Right lobe of liver (tissue), 4 donors: ENCODE results near the gene PDZD2.
"Not testable (repeated sequence)": the region's sequence is repeated elsewhere in the genome, so short reads cannot be mapped to it uniquely, and the experiment has no call there.

ENCODE experiments used
- CTCF ChIP-seq, 4 donors: fragments of 200-600 bp in 3 of 4; fragments of 450-650 bp in 1 of 4; IDR thresholded peaks; one replicate each; pipeline versions ENCODE4 v1.5.1 to v1.8.0; 2016 to 2022; ENCODE audit warnings: antibody characterized with exemption in 4 of 4, mild to moderate bottlenecking in 2 of 4
- POLR2A ChIP-seq: fragments of 450-650 bp; IDR thresholded peaks from one replicate; pipeline ENCODE4 v1.6.1; 2017; ENCODE audit warnings: antibody characterized with exemption, mild to moderate bottlenecking
- donor health status: DM: no; HTN: no; CAD: no.
- donor health status: DM: no; HTN: no; CAD: no.
- donor health status: DM: no; HTN: yes; CAD: no.

- TF ChIP-seq CTCF (IDR thresholded peaks at IDR 0.05); POLR2A: not testable (repeated sequence)
These were observed 137.4 kb downstream of the PDZD2 start for GRCh38 chr5:31776294-31776693.
